K562 (cell line): ENCODE measurements around the gene USP6. TPM values are rescaled to one million over a fixed set of nuclear protein-coding genes. Genes with fewer than 3 reads are reported as not detected.
A peak's percentile ranks its signal among the peaks of the same experiment; 100 is the strongest.

Experiments
- IRF1 ChIP-seq: sonication (generic); formaldehyde crosslinking; IDR thresholded peaks from 2 replicates; pipeline ENCODE4 v1.8.0; 2022; ENCODE audit warnings: missing genetic modification reagents, mild to moderate bottlenecking, borderline replicate concordance
- MGA ChIP-seq: fragments of 450-650 bp; IDR thresholded peaks from 2 replicates; pipeline ENCODE4 v1.6.1; 2016; ENCODE audit warnings: mild to moderate bottlenecking, moderate library complexity
- polyA plus RNA-seq, 8 experiments: library from polyadenylated mRNA; depleted of rRNA in 4 of 8; stranded (reverse) in 5 of 8; unstranded in 3 of 8; fragments of >200 nt; fragmentation: Nextera tagmentation in 2 of 8; fragmentation: Illumina TruSeq in 1 of 8; extraction: Ambion mirVana in 2 of 8; extraction: Trizol in 1 of 8; gene quantifications; 2 replicates each; pipeline versions ENCODE4 v1.2.1 to v1.2.3, GENCODE V29; 2011 to 2014; ENCODE audit warnings: inconsistent platforms in 1 of 8, missing spikeins in 1 of 8
- total RNA-seq, 7 experiments: library from RNA; depleted of rRNA in 6 of 7; stranded (reverse); fragments of >200 nt in 6 of 7; fragmentation: Illumina TruSeq in 2 of 7; extraction: Trizol in 2 of 7; gene quantifications; 2 replicates each; pipeline versions ENCODE4 v1.2.1 to v1.2.3, GENCODE V29; 2011 to 2021; ENCODE audit warnings: low replicate concordance in 1 of 7

The USP6 gene
- total and polyA plus RNA-seq, 9 of the 15 experiments (the other 6 are each of a cell fraction or from before 2014, with no cell fraction given): 0.01 to 0.09 (median 0.04) TPM; not detected in 4

- TF ChIP-seq IRF1 (CRISPR knock-in tag) (no peak), MGA (peak; percentile 87)
Observed at GRCh38 chr17:5111402-5112204, 4.2 kb upstream of the USP6 start, which contains the start of gene ZNF232 (continued).
